Measurements from ENCODE around the gene NKTR.
A peak's percentile ranks its signal among the peaks of the same experiment; 100 is the strongest.

NKTR gene

DNA sequence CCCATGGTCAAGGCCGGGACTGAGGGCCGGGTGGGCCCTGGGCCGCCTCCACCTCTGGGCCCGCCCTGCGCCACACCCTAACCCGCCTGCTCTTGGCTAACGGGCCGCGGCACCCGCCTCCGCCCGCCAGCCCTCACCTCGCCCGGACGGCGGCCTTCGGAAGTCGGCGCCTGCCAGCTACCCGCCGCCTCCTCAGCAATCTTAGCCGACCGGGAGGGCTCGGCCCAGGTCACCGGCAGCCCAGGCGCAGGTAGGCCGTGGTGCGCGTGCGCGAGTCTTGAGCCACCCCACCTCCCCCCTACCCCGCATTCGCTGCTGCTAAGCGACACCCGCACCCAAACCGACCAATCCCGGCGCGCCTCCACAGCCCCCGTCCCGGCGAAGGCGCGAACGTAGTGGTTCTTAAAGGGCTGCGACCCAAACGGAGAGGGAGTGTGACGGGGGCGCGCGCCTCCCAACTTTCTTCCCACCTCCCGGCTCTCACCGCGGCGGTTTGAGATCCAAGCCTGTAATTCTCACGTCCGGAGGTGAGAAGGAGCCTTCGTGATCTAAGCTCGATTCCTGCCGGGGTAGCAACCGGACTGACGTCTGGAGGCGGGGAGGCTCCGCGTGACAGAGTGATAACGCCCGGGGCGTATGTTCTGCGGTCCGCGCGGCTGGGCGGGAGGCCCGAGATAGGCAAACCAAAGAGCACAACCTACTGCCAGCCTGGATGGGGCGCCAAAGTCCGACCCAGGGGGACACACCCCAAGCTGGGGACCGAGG lies 18.6 kb upstream of the NKTR start, which contains the start of gene SEC22C:
TSS of gene SEC22C (minus strand) at position 259 of the 765 bp plus-strand sequence. CDS start 12,921 bp downstream, outside the sequence.
- peak; percentile 94 for DNase-seq (ENCODE audit: low spot score)
- H3K36me3 ChIP-seq (replicated peaks in 1 of 2; ENCODE audit: control insufficient read depth in 2 of 2, insufficient read depth in 2 of 2, low read length in 2 of 2) = peaks cover 0 to 21% of the 10 kb centered on the region in 2 donors
- no peak within 1 kb of the TSS for H2AK5ac ChIP-seq (ENCODE audit: low read depth, low read length)
- peak within 1 kb of the TSS; percentile 93 for H3K27ac ChIP-seq (replicated peaks; ENCODE audit: low read length)
- peak within 1 kb of the TSS; percentile 87 for H2BK5ac ChIP-seq (ENCODE audit: low read length)
- peak within 1 kb of the TSS; percentile 99 for H2AFZ ChIP-seq (ENCODE audit: low read length)
- H3K79me1 ChIP-seq (ENCODE audit: low read depth, low read length) = no peaks in the 10 kb centered on the region
- peak within 1 kb of the TSS; percentile 70 for H3K4me2 ChIP-seq (ENCODE audit: insufficient read depth, low read length, poor library complexity, severe bottlenecking)
- H2BK120ac ChIP-seq (ENCODE audit: low read depth, low read length) = peak within 1 kb of the TSS; percentile 53
- no peak within 1 kb of the TSS for H2BK12ac ChIP-seq (ENCODE audit: low read length)
- peak within 1 kb of the TSS; percentile 72 for H3K9ac ChIP-seq (ENCODE audit: low read depth, low read length, poor library complexity)
- H2BK15ac ChIP-seq (ENCODE audit: low read length) = peak within 1 kb of the TSS; percentile 96
- H3K14ac ChIP-seq (ENCODE audit: low read length) = peak within 1 kb of the TSS; percentile 33
- H3K4ac ChIP-seq (ENCODE audit: low read length) = no peak within 1 kb of the TSS
- H4K8ac ChIP-seq (ENCODE audit: low read depth, low read length) = no peak within 1 kb of the TSS
- H3K4me3 ChIP-seq (ENCODE audit: low read length in 2 of 2) = peak within 1 kb of the TSS; percentile 73 to 93
- H3K27me3 ChIP-seq (ENCODE audit: control insufficient read depth in 3 of 3, insufficient read depth in 3 of 3, low read depth in 1 of 3, low read length in 3 of 3) = no peaks in the 10 kb centered on the region
- peaks cover 0 to 8% of the 10 kb centered on the region in 2 donors for H3K9me3 ChIP-seq (replicated peaks in 1 of 2; ENCODE audit: control insufficient read depth in 2 of 2, insufficient read depth in 1 of 2, low read depth in 1 of 2, low read length in 2 of 2)
- peak within 1 kb of the TSS; percentile 95 for H3K23ac ChIP-seq (ENCODE audit: low read depth, low read length, poor library complexity)
- H4K91ac ChIP-seq (ENCODE audit: low read depth, low read length, poor library complexity) = peak within 1 kb of the TSS; percentile 81
- peaks cover 0 to 5% of the 10 kb centered on the region in 2 donors for H3K4me1 ChIP-seq (ENCODE audit: control insufficient read depth in 2 of 2, insufficient read depth in 1 of 2, low read depth in 1 of 2, low read length in 2 of 2)
- peak within 1 kb of the TSS; percentile 94 for H3K18ac ChIP-seq (ENCODE audit: low read length)
- WGBS, 2 donors (ENCODE audit: extremely low coverage in 2 of 2, insufficient read length in 2 of 2, insufficient replicate concordance in 1 of 2) = no CpG with 5 or more reads among the region's 77 CpGs

DNA sequence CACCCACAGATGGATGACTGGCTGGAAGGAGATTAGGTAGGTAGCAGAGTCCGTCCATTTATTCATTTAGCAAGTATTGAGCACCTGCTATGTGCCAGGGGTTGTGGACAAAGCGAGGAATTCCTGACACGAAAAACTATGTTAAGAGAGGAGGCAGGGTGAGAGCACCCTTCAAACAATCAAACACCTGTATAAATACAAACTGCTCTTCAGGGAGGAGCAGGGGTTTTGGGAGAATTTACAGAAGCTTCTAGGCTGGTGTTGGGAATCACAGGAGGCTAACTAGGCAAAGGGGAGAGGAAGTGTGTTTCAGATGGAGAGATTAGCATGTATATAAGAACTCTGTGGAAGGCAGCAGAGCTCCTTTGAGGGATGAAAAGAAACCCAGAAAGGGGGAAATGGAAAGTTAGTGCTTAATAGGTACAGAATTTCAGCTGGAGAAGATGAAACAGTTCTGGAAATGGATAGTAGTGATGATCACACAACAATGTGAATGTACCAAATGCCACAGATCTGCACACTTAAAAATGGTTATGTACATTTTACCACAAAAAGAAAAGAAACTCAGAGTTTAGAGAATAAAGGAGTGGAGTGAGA lies 17.9 kb upstream of the NKTR start:
- Histone ChIP-seq H3K4me3 (ENCODE audit: low read length in 2 of 2) (peak overlapping the region; percentile 73 to 87), H2BK5ac (ENCODE audit: low read length) (peak overlapping the region; percentile 79), H3K23ac (ENCODE audit: low read depth, low read length, poor library complexity) (peak overlapping the region; percentile 95), H2AK5ac (ENCODE audit: low read depth, low read length) (no peak overlapping the region), H3K36me3 (replicated peaks in 1 of 2; ENCODE audit: control insufficient read depth in 2 of 2, insufficient read depth in 2 of 2, low read length in 2 of 2) (peaks cover 0 to 18% of the 10 kb centered on the region in 2 donors), H3K4ac (ENCODE audit: low read length) (no peak overlapping the region), H2BK15ac (ENCODE audit: low read length) (peak overlapping the region; percentile 5), H3K9me3 (replicated peaks in 1 of 2; ENCODE audit: control insufficient read depth in 2 of 2, insufficient read depth in 1 of 2, low read depth in 1 of 2, low read length in 2 of 2) (peaks cover 0 to 6% of the 10 kb centered on the region in 2 donors), H4K91ac (ENCODE audit: low read depth, low read length, poor library complexity) (no peak overlapping the region), H3K9ac (ENCODE audit: low read depth, low read length, poor library complexity) (peak overlapping the region; percentile 53), H3K79me1 (ENCODE audit: low read depth, low read length) (no peaks in the 10 kb centered on the region), H2BK120ac (ENCODE audit: low read depth, low read length) (no peak overlapping the region), H4K8ac (ENCODE audit: low read depth, low read length) (no peak overlapping the region), H3K27me3 (ENCODE audit: control insufficient read depth in 3 of 3, insufficient read depth in 3 of 3, low read depth in 1 of 3, low read length in 3 of 3) (no peaks in the 10 kb centered on the region), H3K4me1 (ENCODE audit: control insufficient read depth in 2 of 2, insufficient read depth in 1 of 2, low read depth in 1 of 2, low read length in 2 of 2) (peaks cover 0 to 5% of the 10 kb centered on the region in 2 donors), H3K4me2 (ENCODE audit: insufficient read depth, low read length, poor library complexity, severe bottlenecking) (peak overlapping the region; percentile 52), H3K14ac (ENCODE audit: low read length) (no peak overlapping the region), H3K18ac (ENCODE audit: low read length) (no peak overlapping the region), H2BK12ac (ENCODE audit: low read length) (no peak overlapping the region), H2AFZ (ENCODE audit: low read length) (peak overlapping the region; percentile 99), H3K27ac (replicated peaks; ENCODE audit: low read length) (peak overlapping the region; percentile 93)
- no peak for DNase-seq (ENCODE audit: low spot score)
- WGBS, 2 donors (ENCODE audit: extremely low coverage in 2 of 2, insufficient read length in 2 of 2, insufficient replicate concordance in 1 of 2) = no CpG with 5 or more reads among the region's 3 CpGs

DNA sequence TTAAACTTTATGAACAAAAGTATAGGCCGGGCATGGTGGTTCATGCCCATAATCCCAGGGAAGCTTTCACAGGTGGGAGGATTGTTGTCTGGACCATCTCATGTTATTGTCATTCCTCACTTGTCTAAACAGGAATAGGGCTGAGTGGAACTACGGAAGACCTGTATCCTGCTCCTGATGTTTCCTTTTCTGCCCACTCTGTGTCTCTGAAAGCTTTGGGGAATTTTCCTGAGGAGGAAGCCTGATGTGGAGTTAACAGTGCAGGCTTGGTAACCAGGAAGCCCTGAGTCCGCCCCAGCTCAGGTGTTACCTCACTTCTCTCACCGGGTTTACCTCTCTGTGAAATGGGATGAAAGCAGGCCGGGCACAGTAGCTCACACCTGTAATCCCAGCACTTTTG lies 11.9 kb upstream of the NKTR start:
- no CpG with 5 or more reads among the region's 5 CpGs for WGBS, 2 donors (ENCODE audit: extremely low coverage in 2 of 2, insufficient read length in 2 of 2, insufficient replicate concordance in 1 of 2)
- H3K36me3 ChIP-seq (replicated peaks in 1 of 2; ENCODE audit: control insufficient read depth in 2 of 2, insufficient read depth in 2 of 2, low read length in 2 of 2) = peaks cover 1 to 24% of the 10 kb centered on the region in 2 donors
- no peak overlapping the region for H2BK5ac ChIP-seq (ENCODE audit: low read length)
- H3K18ac ChIP-seq (ENCODE audit: low read length) = no peak overlapping the region
- H2BK12ac ChIP-seq (ENCODE audit: low read length) = no peak overlapping the region
- H2AK5ac ChIP-seq (ENCODE audit: low read depth, low read length) = no peak overlapping the region
- no peak overlapping the region for H4K8ac ChIP-seq (ENCODE audit: low read depth, low read length)
- H3K14ac ChIP-seq (ENCODE audit: low read length) = no peak overlapping the region
- no peak for DNase-seq (ENCODE audit: low spot score)
- no peak overlapping the region for H3K27ac ChIP-seq (replicated peaks; ENCODE audit: low read length)
- H2AFZ ChIP-seq (ENCODE audit: low read length) = no peak overlapping the region
- H3K4me3 ChIP-seq (ENCODE audit: low read length in 2 of 2) = no peak overlapping the region
- no peak overlapping the region for H3K4me2 ChIP-seq (ENCODE audit: insufficient read depth, low read length, poor library complexity, severe bottlenecking)
- H3K4me1 ChIP-seq (ENCODE audit: control insufficient read depth in 2 of 2, insufficient read depth in 1 of 2, low read depth in 1 of 2, low read length in 2 of 2) = peaks cover 2 to 6% of the 10 kb centered on the region in 2 donors
- no peak overlapping the region for H3K9ac ChIP-seq (ENCODE audit: low read depth, low read length, poor library complexity)
- no peak overlapping the region for H3K4ac ChIP-seq (ENCODE audit: low read length)
- no peaks in the 10 kb centered on the region for H3K79me1 ChIP-seq (ENCODE audit: low read depth, low read length)
- H2BK15ac ChIP-seq (ENCODE audit: low read length) = no peak overlapping the region
- H4K91ac ChIP-seq (ENCODE audit: low read depth, low read length, poor library complexity) = no peak overlapping the region
- H3K27me3 ChIP-seq (ENCODE audit: control insufficient read depth in 3 of 3, insufficient read depth in 3 of 3, low read depth in 1 of 3, low read length in 3 of 3) = no peaks in the 10 kb centered on the region
- no peaks in the 10 kb centered on the region for H3K9me3 ChIP-seq (replicated peaks in 1 of 2; ENCODE audit: control insufficient read depth in 2 of 2, insufficient read depth in 1 of 2, low read depth in 1 of 2, low read length in 2 of 2)
- H3K23ac ChIP-seq (ENCODE audit: low read depth, low read length, poor library complexity) = no peak overlapping the region
- no peak overlapping the region for H2BK120ac ChIP-seq (ENCODE audit: low read depth, low read length)

All from neuronal stem cell (in vitro differentiated cells).